HepG2 (cell line): ENCODE results near the gene HAGH. TPM values are rescaled to one million over a fixed set of nuclear protein-coding genes. Genes with fewer than 3 reads are reported as not detected.

Experiments
- ATAC-seq: fragments of 200-7000 bp; cut with Tn5 transposase; 3 replicates; pipeline ENCODE4 v1.9.1; 2020; ENCODE audit warnings: mild to moderate bottlenecking, moderate library complexity
- BruUV-seq: library from RNA; stranded (reverse); fragments of 400-500 nt; replicated peaks from 2 replicates; lab custom pipeline; 2021; lab: Mats Ljungman, UMichigan
- CTCF ChIA-PET: fragments of 300-600 bp; formaldehyde crosslinking; extraction: SDS; loops from one replicate; lab custom pipeline; 2021; ENCODE audit warnings: low total read pairs, inconsistent platforms, low intra/inter-chr PET ratio; lab: Yijun Ruan, JAX
- POLR2A ChIA-PET: fragments of 350-600 bp; sonication (Branson Sonifier 250); formaldehyde crosslinking; loops from one replicate; lab custom pipeline; 2020; ENCODE audit warnings: antibody characterized with exemption, inconsistent platforms; lab: Yijun Ruan, JAX
- DNase-seq: peaks from one replicate; pipeline ENCODE4 v3.0.0-alpha.2; 2015; ENCODE audit warnings: low spot score
- FAIRE-seq: peaks from 3 replicates; lab custom pipeline; 2011; peaks lifted over from hg19 to GRCh38; lab: Jason Lieb, UNC
- H2AFZ ChIP-seq: one replicate; pipeline ENCODE4 v1.6.1; 2011; ENCODE audit warnings: low read length, inconsistent platforms
- H3K27ac ChIP-seq: fragments of 300-600 bp; 3 replicates; pipeline ENCODE4 v1.8.0; 2011; ENCODE audit warnings: mixed run types, mild to moderate bottlenecking, mixed read lengths, low read length, inconsistent platforms; ENCODE audit not compliant: insufficient read depth; ENCODE audit errors: extremely low read length
- H3K27me3 ChIP-seq, 2 experiments: fragments of 200-600 bp in 1 of 2; 2 replicates in 1 of 2; 3 replicates in 1 of 2; pipeline versions ENCODE4 v1.6.0 to v1.8.0; 2011; ENCODE audit warnings: low read length in 2 of 2, mild to moderate bottlenecking in 2 of 2, moderate library complexity in 2 of 2, inconsistent platforms in 1 of 2; ENCODE audit not compliant: insufficient read depth in 2 of 2, control insufficient read depth in 1 of 2
- H3K36me3 ChIP-seq, 2 experiments: fragments of 200-600 bp in 1 of 2; replicated peaks in 1 of 2; 2 replicates in 1 of 2; 3 replicates in 1 of 2; pipeline versions ENCODE4 v1.5.1 to v1.8.0; 2011; ENCODE audit warnings: low read length in 2 of 2, inconsistent platforms in 1 of 2; ENCODE audit not compliant: insufficient read depth in 2 of 2, control insufficient read depth in 1 of 2
- H3K4me1 ChIP-seq: 2 replicates; pipeline ENCODE4 v1.5.1; 2012; ENCODE audit warnings: low read length, inconsistent platforms; ENCODE audit not compliant: insufficient read depth
- H3K4me2 ChIP-seq: 2 replicates; pipeline ENCODE4 v1.6.0; 2011; ENCODE audit warnings: low read depth, low read length, inconsistent platforms
- H3K4me3 ChIP-seq, 3 experiments: fragments of 200-600 bp in 1 of 3; sonication (generic), shearing (Covaris generic) in 1 of 3; replicated peaks in 1 of 3; 2 replicates each; pipeline ENCODE4 v1.5.1; 2011 to 2016; ENCODE audit warnings: low read length in 3 of 3, inconsistent platforms in 2 of 3, low read depth in 2 of 3, mild to moderate bottlenecking in 2 of 3, control low read depth in 1 of 3, mixed read lengths in 1 of 3; ENCODE audit not compliant: insufficient read depth in 1 of 3
- H3K79me2 ChIP-seq: one replicate; pipeline ENCODE4 v1.6.1; 2011; ENCODE audit warnings: low read length, inconsistent platforms; ENCODE audit not compliant: insufficient read depth
- H3K9ac ChIP-seq: 2 replicates; pipeline ENCODE4 v1.6.0; 2011; ENCODE audit warnings: mild to moderate bottlenecking, low read depth, low read length, inconsistent platforms; ENCODE audit not compliant: insufficient read depth
- H3K9me3 ChIP-seq: 2 replicates; pipeline ENCODE4 v1.5.1; 2012; ENCODE audit warnings: mild to moderate bottlenecking, low read length
- H4K20me1 ChIP-seq: 2 replicates; pipeline ENCODE4 v1.6.0; 2011; ENCODE audit warnings: inconsistent platforms, mild to moderate bottlenecking, low read length, moderate library complexity; ENCODE audit not compliant: insufficient read depth
- AGO1 ChIP-seq: fragments of 200-400 bp; formaldehyde crosslinking; IDR thresholded peaks from 2 replicates; pipeline ENCODE4 v1.6.1; 2017; ENCODE audit warnings: mild to moderate bottlenecking, low read depth, low read length, moderate library complexity; ENCODE audit not compliant: poor library complexity, severe bottlenecking
- AGO2 ChIP-seq: fragments of 200-400 bp; formaldehyde crosslinking; optimal IDR thresholded peaks from 2 replicates; pipeline ENCODE3; 2017; ENCODE audit warnings: mild to moderate bottlenecking, low read depth, low read length, moderate library complexity
- MED8 ChIP-seq: sonication (generic); formaldehyde crosslinking; IDR thresholded peaks from 2 replicates; pipeline ENCODE4 v1.8.1; 2023; ENCODE audit warnings: mild to moderate bottlenecking, missing genetic modification reagents; ENCODE audit not compliant: insufficient replicate concordance
- NONO ChIP-seq, 2 experiments: fragments of 450-650 bp in 1 of 2; sonication (generic) in 1 of 2; formaldehyde crosslinking in 1 of 2; IDR thresholded peaks in 1 of 2; conservative IDR thresholded peaks in 1 of 2; 2 replicates each; pipeline versions ENCODE4 v1.6.1 to v1.8.0; 2017 to 2022; ENCODE audit warnings: mild to moderate bottlenecking in 1 of 2, missing genetic modification reagents in 1 of 2, moderate library complexity in 1 of 2
- POLR2A ChIP-seq, 2 experiments: IDR thresholded peaks; 2 replicates each; pipeline ENCODE4 v1.6.1; 2011; ENCODE audit warnings: low read depth in 2 of 2, low read length in 2 of 2, mild to moderate bottlenecking in 1 of 2, moderate library complexity in 1 of 2; ENCODE audit not compliant: insufficient read depth in 1 of 2
- POLR2G ChIP-seq: fragments of 200-400 bp; formaldehyde crosslinking; IDR thresholded peaks from 2 replicates; pipeline ENCODE4 v1.6.1; 2018; ENCODE audit warnings: mild to moderate bottlenecking, low read depth, low read length, moderate library complexity
- RBFOX2 ChIP-seq: fragments of 200-400 bp; formaldehyde crosslinking; IDR thresholded peaks from 2 replicates; pipeline ENCODE4 v1.6.1; 2017; ENCODE audit warnings: low read depth, mild to moderate bottlenecking, low read length
- RBM22 ChIP-seq: fragments of 200-400 bp; formaldehyde crosslinking; optimal IDR thresholded peaks from 2 replicates; pipeline ENCODE3; 2017; ENCODE audit warnings: mild to moderate bottlenecking, low read length, moderate library complexity
- RFX3 ChIP-seq: IDR thresholded peaks from 2 replicates; pipeline ENCODE4 v1.6.1; 2016; ENCODE audit warnings: missing biosample characterization, missing genetic modification reagents
- ZBTB33 ChIP-seq: sonication (generic); formaldehyde crosslinking; IDR thresholded peaks from 2 replicates; pipeline ENCODE4 v1.4.0; 2020; ENCODE audit warnings: missing genetic modification reagents
- ZNF143 ChIP-seq: sonication (generic); formaldehyde crosslinking; IDR thresholded peaks from 2 replicates; pipeline ENCODE4 v1.4.0; 2020; ENCODE audit warnings: missing genetic modification reagents
- ZNF501 ChIP-seq: sonication (generic); formaldehyde crosslinking; IDR thresholded peaks from 2 replicates; pipeline ENCODE4 v1.5.1; 2020; ENCODE audit warnings: mild to moderate bottlenecking, moderate library complexity, missing genetic modification reagents
- WGBS: methylation state at CpG from one replicate; pipeline ENCODE4 v1.1.6; 2017; ENCODE audit warnings: low lambda C conversion rate; 5-methylcytosine and 5-hydroxymethylcytosine counted together
- in situ Hi-C: cut with HindIII; loops from 2 replicates; pipeline ENCODE4 v1.10.0; 2017; ENCODE audit warnings: low pct_unique_long_range_greater_than_20kb; ENCODE audit not compliant: extremely low pct_ligation_motif_present
- intact Hi-C: fragments of 100-400 bp; cut with micrococcal nuclease; formaldehyde crosslinking; loops from one replicate; pipeline ENCODE4 v1.10.0; 2022; ENCODE audit not compliant: unreplicated experiment
- polyA plus RNA-seq, 8 experiments: library from polyadenylated mRNA; depleted of rRNA in 3 of 8; stranded (reverse) in 7 of 8; unstranded in 1 of 8; fragments of >200 nt; fragmentation: Illumina TruSeq in 4 of 8; extraction: Trizol in 4 of 8; gene quantifications; 2 replicates each; pipeline versions ENCODE4 v1.2.1 to v1.2.3, GENCODE V29; 2011 to 2016; ENCODE audit warnings: low read depth in 4 of 8, missing spikeins in 1 of 8, mixed read lengths in 1 of 8; ENCODE audit not compliant: insufficient read depth in 1 of 8
- total RNA-seq, 5 experiments: library from RNA; depleted of rRNA; stranded (reverse); fragments of >200 nt; fragmentation: Illumina TruSeq; extraction: Trizol; gene quantifications; 2 replicates each; pipeline ENCODE4 v1.2.3, GENCODE V29; 2016; ENCODE audit warnings: low read depth in 1 of 5

HAGH gene
- total and polyA plus RNA-seq, 2 of the 13 experiments (the other 11 are each of a cell fraction or from before 2014, with no cell fraction given): 70.4 to 95.4 TPM

DNA sequence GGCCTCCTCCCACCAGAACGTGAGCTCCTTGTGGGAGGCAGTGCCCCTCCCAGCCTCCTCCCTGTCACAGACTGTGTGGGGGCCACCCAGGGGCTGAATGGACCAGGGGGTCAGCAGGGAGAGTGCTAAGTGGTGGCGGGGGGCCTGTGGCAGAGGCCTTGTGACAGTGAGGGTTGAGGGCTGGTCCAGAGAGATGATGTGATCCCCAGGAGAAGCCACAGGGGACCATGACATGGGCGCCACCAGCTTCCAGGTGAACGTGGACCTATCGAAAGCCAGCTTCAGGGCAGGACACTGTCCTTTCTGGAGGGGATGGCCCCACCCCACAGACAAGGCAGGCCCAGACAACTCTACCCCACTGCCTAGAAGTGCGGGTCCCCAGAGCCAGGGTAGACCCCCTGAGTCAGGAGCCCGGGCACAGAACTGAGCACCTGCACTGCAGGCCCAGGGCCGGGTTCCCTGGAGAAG, 47.4 kb downstream of the HAGH start:
- TF ChIP-seq MED8: no peak
- intact Hi-C loops (no loop called here), in situ Hi-C loops (no loop called here)
- peaks cover 20% of the 10 kb centered on the region for H3K79me2 ChIP-seq
- peaks cover 5 to 13% of the 10 kb centered on the region in 2 experiments; a peak in 3 of 5 replicates for H3K36me3 ChIP-seq
- H3K4me2 ChIP-seq: no peak overlapping the region
- no peak overlapping the region for H2AFZ ChIP-seq
- CTCF ChIA-PET: no interaction called here
- H3K27me3 ChIP-seq: peaks cover 0 to 2% of the 10 kb centered on the region in 2 experiments; a peak in 2 of 5 replicates
- H4K20me1 ChIP-seq: peaks cover 4% of the 10 kb centered on the region; the same call in 1 of the 2 replicates
- FAIRE-seq: no peak
- H3K4me1 ChIP-seq: peaks cover 27% of the 10 kb centered on the region
- DNase-seq: no peak
- WGBS: 98% methylated on average over 5 of the region's 8 CpGs
- BruUV-seq: no TSS peak
- no peaks in the 10 kb centered on the region for H3K9me3 ChIP-seq
- ATAC-seq: no peak
- no peak overlapping the region for H3K27ac ChIP-seq
- H3K4me3 ChIP-seq: no peak overlapping the region
- H3K9ac ChIP-seq: no peak overlapping the region
- POLR2A ChIA-PET: interaction anchor here (1.3 to 1.6 kb wide), 3 partner anchors 45 to 161 kb away, joined by 3 to 4 read pairs (median 4); no protein-coding TSS in a partner anchor

DNA sequence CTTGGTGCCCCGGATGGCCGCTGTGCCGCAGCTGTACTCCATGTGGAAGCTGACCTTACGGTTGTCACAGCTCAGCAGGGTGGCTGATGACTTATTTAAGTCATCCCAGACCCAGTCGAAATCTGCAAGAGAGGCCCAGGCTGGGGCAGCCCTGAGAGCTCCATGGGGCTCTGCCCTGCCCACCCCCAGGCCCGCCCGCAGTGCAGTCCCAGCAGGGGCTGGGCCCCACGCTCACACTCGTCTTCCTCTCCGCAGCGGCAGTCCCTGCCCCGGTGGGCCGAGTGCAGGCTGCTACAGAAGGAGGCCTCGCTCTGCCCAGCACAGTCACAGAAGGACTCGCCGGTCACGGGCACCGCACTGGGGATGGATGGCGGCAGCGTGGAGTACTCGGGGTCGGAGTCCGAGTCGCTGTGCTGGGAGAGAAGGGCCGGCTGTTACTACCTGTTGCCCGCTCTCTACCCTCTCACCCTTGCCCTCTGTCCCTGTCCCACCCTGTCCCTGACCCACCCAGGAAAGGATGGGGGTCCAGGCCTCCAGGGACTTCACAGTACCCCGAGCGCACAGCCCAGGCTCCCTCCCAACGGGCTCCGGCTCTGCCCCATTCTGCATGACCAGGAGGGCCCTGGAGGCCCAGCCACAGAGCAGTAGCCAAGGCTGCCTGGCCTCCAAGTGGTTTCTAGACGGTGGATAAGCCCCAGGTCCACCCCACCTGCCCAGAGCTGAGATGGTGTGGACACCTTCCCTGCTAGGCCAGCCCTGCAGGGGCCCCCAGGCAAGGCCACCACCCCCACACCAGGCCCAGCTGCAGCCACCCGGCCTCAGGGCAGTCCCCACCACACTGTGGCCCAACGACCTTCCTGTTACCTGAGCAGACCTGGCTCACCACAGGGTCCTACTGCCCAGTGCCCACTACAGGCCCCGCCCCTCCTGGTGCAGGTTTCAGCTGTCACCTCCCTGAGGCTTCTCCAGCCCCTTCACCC, 48.1 kb downstream of the HAGH start:
- ATAC-seq (no peak), DNase-seq (no peak), FAIRE-seq (no peak)
- ChIA-PET CTCF (no interaction called here), POLR2A (interaction anchor here (1.3 to 1.6 kb wide), 3 partner anchors 45 to 162 kb away, joined by 3 to 4 read pairs (median 4); no protein-coding TSS in a partner anchor)
- Histone ChIP-seq H3K4me2 (no peak overlapping the region), H4K20me1 (no peaks in the 10 kb centered on the region), H3K79me2 (peaks cover 20% of the 10 kb centered on the region), H3K4me3 (no peak overlapping the region), H3K4me1 (peaks cover 24% of the 10 kb centered on the region), H3K9me3 (no peaks in the 10 kb centered on the region), H3K36me3 (peaks cover 5 to 13% of the 10 kb centered on the region in 2 experiments; a peak in 3 of 5 replicates), H2AFZ (no peak overlapping the region), H3K27me3 (peaks cover 0 to 2% of the 10 kb centered on the region in 2 experiments; a peak in 2 of 5 replicates), H3K9ac (no peak overlapping the region), H3K27ac (no peak overlapping the region)
- in situ Hi-C loops (no loop called here), intact Hi-C loops (no loop called here)
- whole genome bisulfite sequencing: 90% methylated on average over 24 of the region's 34 CpGs
- BruUV-seq: no TSS peak
- TF ChIP-seq ZNF143 (CRISPR knock-in tag): no peak
- TF ChIP-seq RBFOX2: 0 out of 2 replicates have a peak, but pooled peaks have one; percentile 15
- TF ChIP-seq ZNF501 (CRISPR knock-in tag): no peak
- no peak for TF ChIP-seq NONO (IDR thresholded peaks at IDR 0.05)
- TF ChIP-seq NONO (CRISPR knock-in tag; conservative IDR thresholded peaks at IDR 0.05): no peak
- TF ChIP-seq RBM22: peak; percentile 2
- TF ChIP-seq RFX3 (CRISPR knock-in tag): no peak
- peak; percentile 87 for TF ChIP-seq AGO2
- peak; percentile 64 for TF ChIP-seq POLR2G
- peak; percentile 89 for TF ChIP-seq ZBTB33 (CRISPR knock-in tag)
- TF ChIP-seq POLR2A (IDR thresholded peaks at IDR 0.05; ENCODE audit: insufficient read depth in 1 of 2, low read depth in 2 of 2, low read length in 2 of 2): peak; percentile 21 to 35; a peak in 3 of 4 replicates
- peak; percentile 90 for TF ChIP-seq AGO1
